ENCODE results near the gene GALNT10.
"Not testable (repeated sequence)": the region's sequence is repeated elsewhere in the genome, so short reads cannot be mapped to it uniquely, and the experiment has no call there.

Gene GALNT10

GRCh38 chr5:154359221-154359573, 168.7 kb downstream of the GALNT10 start:
- DNase-seq, result no peak

- DNase-seq, result not testable (repeated sequence)
Observed at GRCh38 chr5:154360241-154360640, 169.7 kb downstream of the GALNT10 start.

- no peak for DNase-seq
Observed at GRCh38 chr5:154363411-154363810, 172.9 kb downstream of the GALNT10 start.

GRCh38 chr5:154364771-154365170, 174.2 kb downstream of the GALNT10 start:
- no peak for DNase-seq

GRCh38 chr5:154365823-154366222, 175.3 kb downstream of the GALNT10 start:
- DNase-seq, result no peak

- DNase-seq, result no peak
Observed at GRCh38 chr5:154366353-154366752, 175.8 kb downstream of the GALNT10 start.

- DNase-seq, result no peak
Observed at GRCh38 chr5:154367101-154367500, 176.6 kb downstream of the GALNT10 start.

GRCh38 chr5:154368041-154368800, 177.7 kb downstream of the GALNT10 start:
- no peak for DNase-seq

- DNase-seq, result no peak
Observed at GRCh38 chr5:154369682-154370081, 179.1 kb downstream of the GALNT10 start.

GRCh38 chr5:154370119-154370518, 179.6 kb downstream of the GALNT10 start:
- no peak for DNase-seq

GRCh38 chr5:154370813-154371212, 180.3 kb downstream of the GALNT10 start:
- DNase-seq, result no peak

- DNase-seq, result no peak
Observed at GRCh38 chr5:154371687-154372086, 181.2 kb downstream of the GALNT10 start.

- DNase-seq, result no peak
Observed at GRCh38 chr5:154372661-154373060, 182.1 kb downstream of the GALNT10 start.

- DNase-seq, result no peak
Observed at GRCh38 chr5:154373326-154373725, 182.8 kb downstream of the GALNT10 start.

GRCh38 chr5:154373729-154374179, 183.2 kb downstream of the GALNT10 start:
- DNase-seq, result no peak

GRCh38 chr5:154374264-154374663, 183.7 kb downstream of the GALNT10 start:
- no peak for DNase-seq

GRCh38 chr5:154375329-154376008, 184.9 kb downstream of the GALNT10 start:
- no peak for DNase-seq

- DNase-seq, result no peak
Observed at GRCh38 chr5:154376481-154376880, 185.9 kb downstream of the GALNT10 start.

- no peak for DNase-seq
Observed at GRCh38 chr5:154377754-154378533, 187.4 kb downstream of the GALNT10 start.

- no peak for DNase-seq
Observed at GRCh38 chr5:154380263-154380662, 189.7 kb downstream of the GALNT10 start.

GRCh38 chr5:154384480-154385235, 194.1 kb downstream of the GALNT10 start:
- DNase-seq, result no peak

GRCh38 chr5:154385236-154385512, 194.6 kb downstream of the GALNT10 start:
- peak in 1 of 4 experiments; percentile 4 for DNase-seq
